ENCODE measurements around the gene ELMOD3. TPM values are rescaled to one million over a fixed set of nuclear protein-coding genes. Genes with fewer than 3 reads are reported as not detected.
"Not testable (repeated sequence)": the region's sequence is repeated elsewhere in the genome, so short reads cannot be mapped to it uniquely, and the experiment has no call there.

Gene ELMOD3
- total RNA-seq, 1 donor from 2014 or later: 13.2 TPM

DNA sequence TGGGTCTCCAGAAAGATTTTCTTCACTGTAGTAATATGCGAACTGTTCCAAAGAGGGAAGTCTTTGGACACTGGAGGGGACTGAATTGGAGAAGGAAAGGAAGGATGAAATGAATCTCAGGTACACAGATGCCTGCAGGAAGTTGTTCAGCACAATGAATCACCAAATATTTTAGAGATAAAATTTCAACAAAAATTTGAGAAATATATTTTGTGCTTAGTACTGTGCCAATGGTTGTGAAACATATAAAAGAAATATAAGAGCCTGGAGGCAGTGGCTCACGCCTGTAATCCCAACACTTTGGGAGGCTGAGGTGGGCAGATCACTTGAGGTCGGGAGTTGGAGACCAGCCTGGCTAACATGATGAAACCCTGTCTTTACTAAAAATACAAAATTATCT lies 3.2 kb downstream of the ELMOD3 start:
- H3K27me3 ChIP-seq (ENCODE audit: control insufficient read depth, insufficient read depth, low read length): no peaks in the 10 kb centered on the region
- DNase-seq (ENCODE audit: low read depth): peak; percentile 78
- no peak overlapping the region for H3K4me3 ChIP-seq (ENCODE audit: low read depth, low read length)
- H3K36me3 ChIP-seq (ENCODE audit: control insufficient read depth, insufficient read depth, low read length): peaks cover 2% of the 10 kb centered on the region
- FAIRE-seq: no peak
- TF ChIP-seq, protein P1, sequence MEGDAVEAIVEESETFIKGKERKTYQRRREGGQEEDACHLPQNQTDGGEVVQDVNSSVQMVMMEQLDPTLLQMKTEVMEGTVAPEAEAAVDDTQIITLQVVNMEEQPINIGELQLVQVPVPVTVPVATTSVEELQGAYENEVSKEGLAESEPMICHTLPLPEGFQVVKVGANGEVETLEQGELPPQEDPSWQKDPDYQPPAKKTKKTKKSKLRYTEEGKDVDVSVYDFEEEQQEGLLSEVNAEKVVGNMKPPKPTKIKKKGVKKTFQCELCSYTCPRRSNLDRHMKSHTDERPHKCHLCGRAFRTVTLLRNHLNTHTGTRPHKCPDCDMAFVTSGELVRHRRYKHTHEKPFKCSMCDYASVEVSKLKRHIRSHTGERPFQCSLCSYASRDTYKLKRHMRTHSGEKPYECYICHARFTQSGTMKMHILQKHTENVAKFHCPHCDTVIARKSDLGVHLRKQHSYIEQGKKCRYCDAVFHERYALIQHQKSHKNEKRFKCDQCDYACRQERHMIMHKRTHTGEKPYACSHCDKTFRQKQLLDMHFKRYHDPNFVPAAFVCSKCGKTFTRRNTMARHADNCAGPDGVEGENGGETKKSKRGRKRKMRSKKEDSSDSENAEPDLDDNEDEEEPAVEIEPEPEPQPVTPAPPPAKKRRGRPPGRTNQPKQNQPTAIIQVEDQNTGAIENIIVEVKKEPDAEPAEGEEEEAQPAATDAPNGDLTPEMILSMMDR (IDR thresholded peaks at IDR 0.05; ENCODE audit: insufficient read depth, low read length, severe bottlenecking): no peak

DNA sequence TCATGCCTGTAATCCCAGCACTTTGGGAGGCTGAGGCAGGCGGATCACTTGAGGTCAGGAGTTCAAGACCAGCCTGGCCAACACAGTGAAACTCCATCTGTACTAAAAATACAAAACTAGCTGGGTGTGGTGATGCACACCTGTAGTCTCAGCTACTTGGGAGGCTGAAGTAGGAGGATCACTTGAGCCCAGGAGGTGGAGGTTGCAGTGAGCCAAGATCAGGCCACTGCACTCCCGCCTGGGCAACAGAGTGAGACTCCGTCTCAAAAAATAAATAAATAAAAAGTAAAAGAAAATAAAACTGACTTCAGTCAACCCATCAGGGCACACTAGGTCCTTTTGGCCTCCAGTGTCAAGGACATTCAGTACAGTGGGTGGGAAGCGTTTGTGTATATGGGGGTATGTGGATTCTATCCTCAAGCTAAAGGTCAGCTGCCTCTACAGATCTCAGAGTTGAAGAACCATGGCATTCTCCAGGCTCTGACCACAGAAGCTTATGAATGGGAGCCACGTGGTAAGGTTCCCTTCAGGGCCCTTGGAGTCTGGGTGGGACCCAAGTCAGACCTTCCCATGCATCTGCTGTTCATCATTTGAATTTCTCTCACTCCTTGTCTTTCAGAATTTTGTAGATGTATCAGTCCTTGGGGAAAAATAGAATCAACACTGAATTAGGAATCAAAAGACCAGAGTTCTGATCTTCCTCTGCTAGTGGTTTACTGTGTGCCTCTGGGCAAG lies 8.3 kb downstream of the ELMOD3 start:
- FAIRE-seq; DNase-seq (ENCODE audit: low read depth); H3K36me3 ChIP-seq (ENCODE audit: control insufficient read depth, insufficient read depth, low read length); H3K4me3 ChIP-seq (ENCODE audit: low read depth, low read length); H3K27me3 ChIP-seq (ENCODE audit: control insufficient read depth, insufficient read depth, low read length): not testable (repeated sequence)

DNA sequence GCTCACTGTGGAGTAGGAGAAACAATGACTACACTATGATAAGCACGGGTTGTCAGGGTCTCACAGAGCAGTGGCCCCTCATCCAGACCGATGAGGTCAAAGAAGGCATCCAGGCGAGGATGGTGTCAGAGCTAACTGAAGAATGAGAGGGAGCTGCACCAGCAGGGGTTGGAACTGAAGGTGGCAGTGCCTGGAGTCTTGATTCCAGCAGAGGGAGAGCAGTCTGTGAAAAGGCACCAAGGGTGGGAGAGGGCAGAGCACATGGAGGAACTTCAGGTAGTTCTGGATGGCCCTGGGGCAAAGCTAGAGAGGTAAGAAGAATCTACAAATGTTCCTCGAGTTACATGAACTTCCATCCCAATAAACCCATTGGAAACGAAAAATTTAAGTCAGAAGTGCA lies 12.6 kb downstream of the ELMOD3 start:
- TF ChIP-seq, protein P1 (IDR thresholded peaks at IDR 0.05; ENCODE audit: insufficient read depth, low read length, severe bottlenecking): no peak
- no peak for FAIRE-seq
- no peak overlapping the region for H3K4me3 ChIP-seq (ENCODE audit: low read depth, low read length)
- no peak for DNase-seq (ENCODE audit: low read depth)
- no peaks in the 10 kb centered on the region for H3K27me3 ChIP-seq (ENCODE audit: control insufficient read depth, insufficient read depth, low read length)
- peaks cover 3% of the 10 kb centered on the region for H3K36me3 ChIP-seq (ENCODE audit: control insufficient read depth, insufficient read depth, low read length)

GRCh38 chr2:85368921-85369320 lies 14.4 kb downstream of the ELMOD3 start:
- no peak for FAIRE-seq
- Histone ChIP-seq H3K4me3 (ENCODE audit: low read depth, low read length) (no peak overlapping the region), H3K27me3 (ENCODE audit: control insufficient read depth, insufficient read depth, low read length) (no peaks in the 10 kb centered on the region), H3K36me3 (ENCODE audit: control insufficient read depth, insufficient read depth, low read length) (peaks cover 3% of the 10 kb centered on the region)
- TF ChIP-seq, protein P1 (IDR thresholded peaks at IDR 0.05; ENCODE audit: insufficient read depth, low read length, severe bottlenecking): no peak
- DNase-seq (ENCODE audit: low read depth): no peak

DNA sequence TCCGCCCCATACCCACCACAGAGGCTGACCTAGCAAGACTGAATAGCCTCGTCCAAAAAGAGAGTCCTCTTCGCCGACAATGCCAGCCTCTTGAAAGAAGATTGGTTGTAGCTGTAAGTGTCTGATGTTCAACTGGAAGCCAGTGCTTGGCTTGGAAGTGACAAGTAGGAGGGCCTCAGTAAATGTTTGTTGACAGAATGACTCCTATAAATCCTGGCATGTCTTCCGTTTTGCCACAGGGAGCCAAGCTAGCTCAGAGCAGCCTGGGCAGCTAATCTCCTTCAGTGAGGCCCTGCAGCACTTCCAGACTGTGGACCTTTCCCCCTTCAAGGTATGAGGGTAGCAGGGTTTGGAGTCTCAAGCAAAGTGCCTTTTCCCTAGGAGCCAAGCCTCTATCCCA lies 14.9 kb downstream of the ELMOD3 start:
- H3K4me3 ChIP-seq (ENCODE audit: low read depth, low read length): no peak overlapping the region
- no peaks in the 10 kb centered on the region for H3K27me3 ChIP-seq (ENCODE audit: control insufficient read depth, insufficient read depth, low read length)
- peak; percentile 57 for DNase-seq (ENCODE audit: low read depth)
- TF ChIP-seq, protein P1 (IDR thresholded peaks at IDR 0.05; ENCODE audit: insufficient read depth, low read length, severe bottlenecking): no peak
- FAIRE-seq: no peak
- H3K36me3 ChIP-seq (ENCODE audit: control insufficient read depth, insufficient read depth, low read length): peaks cover 3% of the 10 kb centered on the region

DNA sequence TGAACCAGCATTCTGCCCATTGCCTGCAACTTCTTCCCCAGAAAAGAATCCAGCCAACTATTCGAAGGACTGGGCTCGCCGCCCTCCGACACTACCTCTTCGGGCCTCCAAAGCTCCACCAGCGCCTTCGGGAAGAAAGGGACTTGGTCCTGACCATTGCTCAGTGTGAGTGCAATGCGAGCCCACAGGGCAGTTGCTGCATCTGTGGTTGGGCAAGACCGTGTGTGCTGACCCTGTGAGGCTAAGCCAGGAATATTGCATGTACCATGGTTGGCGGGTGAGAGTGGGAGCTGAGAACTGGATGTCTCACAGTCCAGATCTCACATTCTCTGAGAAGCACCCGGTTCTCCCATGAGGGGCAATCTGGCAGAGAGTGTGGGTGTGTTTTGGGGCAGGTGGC lies 16.5 kb downstream of the ELMOD3 start:
- TF ChIP-seq, protein P1 (IDR thresholded peaks at IDR 0.05; ENCODE audit: insufficient read depth, low read length, severe bottlenecking): no peak
- Histone ChIP-seq H3K27me3 (ENCODE audit: control insufficient read depth, insufficient read depth, low read length) (no peaks in the 10 kb centered on the region), H3K36me3 (ENCODE audit: control insufficient read depth, insufficient read depth, low read length) (peaks cover 3% of the 10 kb centered on the region), H3K4me3 (ENCODE audit: low read depth, low read length) (no peak overlapping the region)
- FAIRE-seq: no peak
- DNase-seq (ENCODE audit: low read depth): no peak
